Neuronal stem cell (in vitro differentiated cells): Measurements from ENCODE around the gene GON4L.
A peak's percentile ranks its signal among the peaks of the same experiment; 100 is the strongest.
"Not testable (repeated sequence)": the region's sequence is repeated elsewhere in the genome, so short reads cannot be mapped to it uniquely, and the experiment has no call there.

Source experiments
- DNase-seq: peaks from one replicate; pipeline ENCODE4 v3.0.0-alpha.2; 2013; ENCODE audit warnings: low spot score
- H2AFZ ChIP-seq: one replicate; pipeline ENCODE4 v1.6.1; 2013; ENCODE audit warnings: mild to moderate bottlenecking, low read length, inconsistent platforms
- H2AK5ac ChIP-seq: 2 replicates; pipeline ENCODE4 v1.6.1; 2013; ENCODE audit warnings: low read depth, mild to moderate bottlenecking, inconsistent platforms, low read length, moderate library complexity, mixed read lengths
- H2BK120ac ChIP-seq: 2 replicates; pipeline ENCODE4 v1.6.1; 2013; ENCODE audit warnings: low read depth, mild to moderate bottlenecking, inconsistent platforms, low read length, moderate library complexity, mixed read lengths
- H2BK12ac ChIP-seq: one replicate; pipeline ENCODE4 v1.6.1; 2013; ENCODE audit warnings: low read length, inconsistent platforms
- H2BK15ac ChIP-seq: 2 replicates; pipeline ENCODE4 v1.6.1; 2013; ENCODE audit warnings: mild to moderate bottlenecking, low read length, inconsistent platforms, mixed read lengths
- H2BK5ac ChIP-seq: one replicate; pipeline ENCODE4 v1.6.1; 2013; ENCODE audit warnings: inconsistent platforms, mild to moderate bottlenecking, low read length, moderate library complexity
- H3K14ac ChIP-seq: one replicate; pipeline ENCODE4 v1.6.1; 2013; ENCODE audit warnings: low read length, inconsistent platforms
- H3K18ac ChIP-seq: 2 replicates; pipeline ENCODE4 v1.6.1; 2013; ENCODE audit warnings: low read length, inconsistent platforms
- H3K23ac ChIP-seq: 2 replicates; pipeline ENCODE4 v1.6.1; 2013; ENCODE audit warnings: low read depth, mild to moderate bottlenecking, mixed read lengths, low read length, inconsistent platforms; ENCODE audit not compliant: poor library complexity
- H3K27ac ChIP-seq: replicated peaks from 3 replicates; pipeline ENCODE4 v1.5.1; 2013; ENCODE audit warnings: low read length, inconsistent platforms
- H3K27me3 ChIP-seq, 3 experiments: 2 replicates each; pipeline ENCODE4 v1.6.1; 2013; ENCODE audit warnings: low read length in 3 of 3, mild to moderate bottlenecking in 2 of 3, inconsistent platforms in 1 of 3, low read depth in 1 of 3, mixed read lengths in 1 of 3, moderate library complexity in 1 of 3; ENCODE audit not compliant: control insufficient read depth in 3 of 3, insufficient read depth in 3 of 3
- H3K36me3 ChIP-seq, 2 donors: replicated peaks in 1 of 2; 2 replicates each; pipeline ENCODE4 v1.6.1; 2013; ENCODE audit warnings: low read length in 2 of 2; ENCODE audit not compliant: control insufficient read depth in 2 of 2, insufficient read depth in 2 of 2
- H3K4ac ChIP-seq: 2 replicates; pipeline ENCODE4 v1.6.1; 2013; ENCODE audit warnings: inconsistent platforms, mild to moderate bottlenecking, low read length, moderate library complexity
- H3K4me1 ChIP-seq, 2 donors: 1 replicate in 1 of 2; 2 replicates in 1 of 2; pipeline ENCODE4 v1.6.1; 2013; ENCODE audit warnings: low read length in 2 of 2, low read depth in 1 of 2; ENCODE audit not compliant: control insufficient read depth in 2 of 2, insufficient read depth in 1 of 2
- H3K4me2 ChIP-seq: one replicate; pipeline ENCODE4 v1.6.1; 2013; ENCODE audit warnings: mild to moderate bottlenecking, low read length, inconsistent platforms; ENCODE audit not compliant: insufficient read depth, poor library complexity, severe bottlenecking
- H3K4me3 ChIP-seq, 2 donors: 2 replicates each; pipeline ENCODE4 v1.5.1; 2013; ENCODE audit warnings: low read length in 2 of 2, mild to moderate bottlenecking in 2 of 2, inconsistent platforms in 1 of 2, moderate library complexity in 1 of 2
- H3K79me1 ChIP-seq: one replicate; pipeline ENCODE4 v1.6.1; 2013; ENCODE audit warnings: low read depth, mild to moderate bottlenecking, inconsistent platforms, low read length, moderate library complexity
- H3K9ac ChIP-seq: one replicate; pipeline ENCODE4 v1.6.1; 2013; ENCODE audit warnings: mild to moderate bottlenecking, low read depth, low read length, inconsistent platforms; ENCODE audit not compliant: poor library complexity
- H3K9me3 ChIP-seq, 2 donors: replicated peaks in 1 of 2; 2 replicates each; pipeline versions ENCODE3 to v1.6.1; 2013; ENCODE audit warnings: low read length in 2 of 2, mild to moderate bottlenecking in 2 of 2, inconsistent platforms in 1 of 2, low read depth in 1 of 2, mixed read lengths in 1 of 2, moderate library complexity in 1 of 2; ENCODE audit not compliant: control insufficient read depth in 2 of 2, insufficient read depth in 1 of 2
- H4K8ac ChIP-seq: one replicate; pipeline ENCODE4 v1.6.1; 2013; ENCODE audit warnings: low read depth, mild to moderate bottlenecking, inconsistent platforms, low read length, moderate library complexity
- H4K91ac ChIP-seq: one replicate; pipeline ENCODE4 v1.6.1; 2013; ENCODE audit warnings: low read length, low read depth, mild to moderate bottlenecking, inconsistent platforms; ENCODE audit not compliant: poor library complexity
- WGBS, 2 donors: extraction: QIAGEN DNeasy Blood & Tissue Kit; methylation state at CpG; one replicate each; pipeline ENCODE4 v1.1.7; 2013; ENCODE audit warnings: missing lambda C conversion rate in 2 of 2, mixed read lengths in 1 of 2; ENCODE audit not compliant: insufficient read length in 2 of 2, insufficient replicate concordance in 1 of 2; ENCODE audit errors: extremely low coverage in 2 of 2; 5-methylcytosine and 5-hydroxymethylcytosine counted together

The GON4L gene

DNA sequence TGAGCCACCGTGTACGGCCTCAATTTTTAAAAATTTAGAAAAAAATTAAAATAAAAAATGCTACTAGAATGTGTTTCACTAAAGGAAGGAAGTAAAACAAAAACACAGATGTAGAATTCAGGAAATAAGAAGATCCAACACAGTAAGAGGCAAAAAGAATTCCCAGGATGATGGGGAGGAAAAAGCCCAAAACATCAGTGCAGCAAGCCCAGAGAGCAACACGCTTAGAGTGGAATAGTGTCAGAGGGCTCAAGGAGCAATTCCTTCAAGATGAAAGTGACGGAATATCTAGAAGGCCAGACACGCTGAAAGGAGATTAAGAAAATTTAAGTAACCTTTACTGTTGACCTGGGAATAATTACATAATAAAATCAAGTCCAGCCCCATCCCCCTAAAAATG lies 87.8 kb downstream of the GON4L start:
- no peak overlapping the region for H4K8ac ChIP-seq
- no peaks in the 10 kb centered on the region for H3K79me1 ChIP-seq
- no peak overlapping the region for H3K14ac ChIP-seq
- H2AFZ ChIP-seq, result no peak overlapping the region
- no peak overlapping the region for H2BK5ac ChIP-seq
- H2BK120ac ChIP-seq, result no peak overlapping the region
- no peak overlapping the region for H3K27ac ChIP-seq
- no peaks in the 10 kb centered on the region for H3K27me3 ChIP-seq
- H3K9me3 ChIP-seq, result no peaks in the 10 kb centered on the region
- no peak overlapping the region for H3K4ac ChIP-seq
- H3K4me3 ChIP-seq, result no peak overlapping the region
- H3K36me3 ChIP-seq, result peaks cover 37 to 98% of the 10 kb centered on the region in 2 donors
- no peak overlapping the region for H3K18ac ChIP-seq
- no peak overlapping the region for H3K23ac ChIP-seq
- WGBS, 2 donors, result no CpG with 5 or more reads among the region's 5 CpGs
- H4K91ac ChIP-seq, result no peak overlapping the region
- no peak overlapping the region for H2BK12ac ChIP-seq
- DNase-seq, result no peak
- H3K4me2 ChIP-seq, result no peak overlapping the region
- no peak overlapping the region for H3K9ac ChIP-seq
- no peak overlapping the region for H2BK15ac ChIP-seq
- H2AK5ac ChIP-seq, result no peak overlapping the region
- H3K4me1 ChIP-seq, result no peaks in the 10 kb centered on the region

DNA sequence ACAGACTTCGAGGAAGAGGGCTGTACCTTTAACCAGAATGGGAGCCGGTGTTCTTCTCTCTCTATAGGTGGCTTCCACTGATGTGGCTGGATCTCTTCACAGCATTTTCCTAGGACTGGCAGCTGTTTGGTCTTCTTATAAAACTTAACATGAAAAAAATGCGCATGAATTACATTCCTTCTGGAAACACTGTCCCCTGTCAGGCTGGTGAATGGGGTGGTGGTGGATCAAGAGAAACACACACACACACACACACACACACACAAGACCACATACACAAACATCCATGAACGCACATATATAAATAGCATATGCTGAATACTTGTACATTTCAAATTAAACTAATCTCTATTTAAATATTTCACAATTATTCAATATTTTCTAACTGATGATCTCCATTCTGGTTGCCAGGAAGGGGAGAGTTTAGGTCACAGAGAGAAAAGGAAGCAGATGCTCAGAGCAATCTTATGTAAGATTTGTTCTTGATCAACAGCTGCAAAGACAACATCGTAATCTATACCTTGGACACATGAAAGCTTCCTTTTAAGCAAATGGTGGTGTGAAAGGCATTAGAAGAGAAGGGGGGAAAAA lies 89.5 kb downstream of the GON4L start:
- not testable (repeated sequence) for H2BK120ac ChIP-seq, H3K4me3 ChIP-seq, H3K27ac ChIP-seq, H2BK5ac ChIP-seq, H3K18ac ChIP-seq, H2AFZ ChIP-seq, H3K4me1 ChIP-seq, H2BK15ac ChIP-seq, DNase-seq, H4K8ac ChIP-seq, H3K27me3 ChIP-seq, H3K9ac ChIP-seq, H2AK5ac ChIP-seq, H3K79me1 ChIP-seq, H3K23ac ChIP-seq, H3K9me3 ChIP-seq, H3K14ac ChIP-seq, H4K91ac ChIP-seq, H3K4me2 ChIP-seq, H3K4ac ChIP-seq, H2BK12ac ChIP-seq
- peaks cover 33 to 98% of the 10 kb centered on the region in 2 donors for H3K36me3 ChIP-seq
- no CpG with 5 or more reads among the region's 5 CpGs for WGBS, 2 donors

GRCh38 chr1:155763989-155764388 lies 93.0 kb downstream of the GON4L start:
- not testable (repeated sequence) for H2BK15ac ChIP-seq, H3K4me2 ChIP-seq, H3K4me3 ChIP-seq, DNase-seq, H3K79me1 ChIP-seq, H3K23ac ChIP-seq, H4K91ac ChIP-seq, H4K8ac ChIP-seq, H2AFZ ChIP-seq, H2AK5ac ChIP-seq, H3K14ac ChIP-seq, H3K9ac ChIP-seq, H3K4ac ChIP-seq, H3K18ac ChIP-seq, H3K9me3 ChIP-seq, H2BK5ac ChIP-seq, H3K27ac ChIP-seq, H2BK12ac ChIP-seq, H3K27me3 ChIP-seq, H2BK120ac ChIP-seq, H3K4me1 ChIP-seq
- no CpG with 5 or more reads among the region's 7 CpGs for WGBS, 2 donors
- peaks cover 32 to 98% of the 10 kb centered on the region in 2 donors for H3K36me3 ChIP-seq

DNA sequence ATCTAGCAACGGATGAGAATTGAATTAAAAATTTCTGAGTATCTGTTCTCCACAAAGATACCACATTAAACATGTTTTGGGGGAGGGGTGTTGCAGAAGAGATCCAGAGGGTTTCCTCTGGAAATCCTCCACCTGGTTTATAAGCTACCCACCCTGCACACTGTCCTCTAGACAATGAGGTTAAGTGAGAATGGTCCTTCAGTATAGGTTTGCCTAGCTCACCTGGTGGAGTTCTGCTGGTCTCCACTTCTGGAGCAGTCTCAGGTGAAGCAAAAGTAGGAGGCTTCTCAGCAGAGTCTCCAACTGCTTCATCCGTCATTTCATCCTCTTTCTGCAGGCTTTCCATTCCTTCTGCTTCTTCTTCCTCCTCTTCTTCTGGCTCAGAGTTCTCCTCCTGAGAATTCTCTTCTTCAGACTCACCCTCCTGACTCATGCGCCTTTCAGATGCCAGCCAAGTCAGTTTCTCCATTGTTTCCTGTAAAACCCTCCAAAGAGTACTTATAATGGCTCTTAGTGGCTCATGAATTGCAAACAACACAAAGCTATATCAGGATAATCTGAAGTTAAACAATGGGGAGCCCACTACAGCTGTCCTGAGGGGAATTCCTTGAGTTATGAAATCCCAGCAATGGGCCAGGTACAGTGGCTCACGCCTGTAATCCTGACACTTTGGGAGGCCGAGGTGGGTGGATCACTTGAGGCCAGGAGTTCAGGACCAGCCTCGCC lies 93.8 kb downstream of the GON4L start:
- not testable (repeated sequence) for H3K9ac ChIP-seq, H3K79me1 ChIP-seq, H2AK5ac ChIP-seq, H2BK120ac ChIP-seq, H2BK5ac ChIP-seq, H2BK12ac ChIP-seq, H3K18ac ChIP-seq, H2AFZ ChIP-seq, H3K27me3 ChIP-seq, H3K4me3 ChIP-seq, H2BK15ac ChIP-seq, H3K23ac ChIP-seq, H4K8ac ChIP-seq, H3K27ac ChIP-seq, H4K91ac ChIP-seq, H3K14ac ChIP-seq, H3K4ac ChIP-seq, H3K4me2 ChIP-seq, H3K4me1 ChIP-seq, H3K9me3 ChIP-seq
- peaks cover 32 to 99% of the 10 kb centered on the region in 2 donors for H3K36me3 ChIP-seq
- peak; percentile 4 for DNase-seq
- WGBS, 2 donors, result no CpG with 5 or more reads among the region's 6 CpGs
